ENCODE measurements around the gene EEF2K. TPM values are rescaled to one million over a fixed set of nuclear protein-coding genes. Genes with fewer than 3 reads are reported as not detected.
A peak's percentile ranks its signal among the peaks of the same experiment; 100 is the strongest.

EEF2K gene
- total RNA-seq, 5 donors from 2014 or later (not counting 1 experiment from before 2014, with no cell fraction given), result 15.5 to 21.5 (median 21.0) TPM

DNA sequence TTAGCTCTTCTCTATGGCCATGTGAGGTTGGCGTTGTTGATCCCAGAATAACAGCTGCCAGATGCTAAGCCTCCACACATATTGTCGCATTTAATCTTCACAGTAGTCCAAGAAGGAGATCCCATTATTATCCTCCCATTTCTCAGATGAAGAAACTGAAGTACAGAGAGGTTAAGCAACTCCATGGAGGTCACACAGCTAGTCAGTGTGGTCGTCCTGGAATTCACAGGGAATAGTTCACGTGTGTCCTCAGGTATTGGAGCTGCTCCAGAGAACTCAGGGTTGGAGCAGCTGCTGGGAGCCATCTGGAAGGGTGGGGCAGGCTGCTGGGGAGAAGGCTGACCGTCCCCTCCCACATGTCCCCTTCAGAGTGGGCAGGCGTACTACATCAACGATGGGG lies 24.2 kb upstream of the EEF2K start:
- WGBS (ENCODE audit: insufficient coverage), result 85% methylated on average over 5 of the region's 7 CpGs
- Mint-ChIP-seq H3K4me3 (no peak overlapping the region), H3K36me3 (no peaks in the 10 kb centered on the region), H3K9me3 (no peaks in the 10 kb centered on the region), H3K27ac (no peak overlapping the region), H3K4me1 (peaks cover 0 to under 1% (median 0%) of the 10 kb centered on the region in 3 donors), H3K27me3 (no peaks in the 10 kb centered on the region)
- no peak for DNase-seq
- Histone ChIP-seq H3K4me3 (ENCODE audit: control insufficient read depth in 1 of 2, extremely low read depth in 1 of 2, low read length in 1 of 2) (no peak overlapping the region), H3K36me3 (ENCODE audit: control insufficient read depth in 2 of 2, extremely low read depth in 1 of 2, insufficient read depth in 1 of 2, low read length in 1 of 2) (no peaks in the 10 kb centered on the region), H3K9me3 (no peaks in the 10 kb centered on the region), H3K27ac (ENCODE audit: low read length) (no peak overlapping the region), H3K4me1 (ENCODE audit: control insufficient read depth in 1 of 2, extremely low read depth in 1 of 2, insufficient read depth in 2 of 2, low read length in 2 of 2) (no peaks in the 10 kb centered on the region), H3K27me3 (replicated peaks in 1 of 2; ENCODE audit: control insufficient read depth in 2 of 2, extremely low read depth in 1 of 2, insufficient read depth in 2 of 2, low read length in 1 of 2) (no peaks in the 10 kb centered on the region)
- ATAC-seq (replicated peaks in 1 of 4), result no peak
- POLR2A ChIA-PET, result interaction anchor here in 1 of 2 donors (0.5 kb wide), 1 partner anchor 179 kb away, joined by 5 read pairs; no protein-coding TSS in a partner anchor
- CTCF ChIA-PET, result no interaction called here

DNA sequence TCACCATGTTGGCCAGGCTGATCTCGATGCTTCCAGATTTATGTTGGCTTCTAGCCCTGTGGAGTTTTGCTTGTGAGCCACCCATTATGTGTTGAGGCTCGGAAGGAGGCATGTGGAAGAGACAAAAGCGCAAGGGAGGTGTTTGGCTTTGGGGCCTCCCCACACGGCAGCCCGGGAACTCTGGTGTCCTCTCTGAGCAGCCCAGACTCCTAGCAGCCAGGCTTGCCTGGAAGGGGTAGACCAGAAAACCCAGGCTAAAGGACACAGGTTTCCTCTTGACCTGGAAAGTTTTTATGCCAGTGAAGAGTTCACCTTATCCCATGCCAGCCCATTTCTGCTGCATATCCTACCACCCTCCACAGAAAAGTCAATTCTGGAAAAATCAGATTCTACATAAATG lies 22.7 kb upstream of the EEF2K start:
- peaks cover 0 to 14% of the 10 kb centered on the region in 2 experiments for H3K4me1 ChIP-seq (ENCODE audit: control insufficient read depth in 1 of 2, extremely low read depth in 1 of 2, insufficient read depth in 2 of 2, low read length in 2 of 2)
- POLR2A ChIA-PET, result interaction anchor here in 1 of 2 donors (0.7 kb wide), 1 partner anchor 514 kb away, joined by 6 read pairs; no protein-coding TSS in a partner anchor
- no peaks in the 10 kb centered on the region for H3K36me3 ChIP-seq (ENCODE audit: control insufficient read depth in 2 of 2, extremely low read depth in 1 of 2, insufficient read depth in 1 of 2, low read length in 1 of 2)
- no peaks in the 10 kb centered on the region for H3K9me3 Mint-ChIP-seq
- no peak for DNase-seq
- CTCF ChIA-PET, result no interaction called here
- no peak for ATAC-seq (replicated peaks in 1 of 4)
- no peak overlapping the region for H3K4me3 Mint-ChIP-seq
- H3K27ac ChIP-seq (ENCODE audit: low read length), result no peak overlapping the region
- no peaks in the 10 kb centered on the region for H3K36me3 Mint-ChIP-seq
- 86% methylated on average over 5 of the region's 5 CpGs for WGBS (ENCODE audit: insufficient coverage)
- no peak overlapping the region for H3K4me3 ChIP-seq (ENCODE audit: control insufficient read depth in 1 of 2, extremely low read depth in 1 of 2, low read length in 1 of 2)
- no peak overlapping the region for H3K27ac Mint-ChIP-seq
- no peaks in the 10 kb centered on the region for H3K9me3 ChIP-seq
- H3K27me3 Mint-ChIP-seq, result no peaks in the 10 kb centered on the region
- H3K4me1 Mint-ChIP-seq, result peaks cover 4 to 9% (median 7%) of the 10 kb centered on the region in 3 donors
- no peaks in the 10 kb centered on the region for H3K27me3 ChIP-seq (replicated peaks in 1 of 2; ENCODE audit: control insufficient read depth in 2 of 2, extremely low read depth in 1 of 2, insufficient read depth in 2 of 2, low read length in 1 of 2)

DNA sequence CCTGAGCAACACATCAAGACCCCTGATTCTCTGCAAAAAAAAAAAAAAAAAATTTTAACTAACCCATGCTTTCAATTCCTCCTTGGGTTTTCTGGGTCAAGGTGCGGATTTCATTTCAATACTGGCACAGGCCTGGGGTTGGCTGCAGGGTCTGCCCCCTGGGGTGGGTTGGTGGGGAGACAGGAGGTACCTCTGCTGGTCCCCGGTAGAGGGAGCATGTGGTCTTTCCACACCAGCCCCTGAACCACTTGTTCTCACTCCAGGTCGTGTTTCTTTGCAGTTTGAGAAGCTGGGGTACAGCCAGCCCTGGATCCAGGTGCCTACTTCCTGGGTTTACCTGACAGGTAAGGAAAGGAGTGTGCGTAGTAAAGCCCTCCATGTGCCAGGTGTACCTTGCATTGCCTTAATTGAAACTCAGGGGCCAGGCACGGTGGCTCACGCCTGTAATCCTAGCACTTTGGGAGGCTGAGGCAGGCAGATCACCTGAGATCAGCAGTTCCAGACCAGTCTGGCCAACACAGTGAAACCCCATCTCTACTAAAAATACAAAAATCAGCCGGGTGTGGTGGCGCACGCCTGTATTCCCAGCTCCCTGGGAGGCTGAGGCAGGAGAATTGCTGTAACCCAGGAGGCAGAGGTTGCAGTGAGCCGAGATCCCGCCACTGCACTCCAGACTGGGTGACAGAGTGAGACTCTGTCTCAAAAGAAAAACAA lies 22.0 kb upstream of the EEF2K start:
- Mint-ChIP-seq H3K4me1 (peaks cover 11 to 16% (median 14%) of the 10 kb centered on the region in 3 donors), H3K27ac (peak overlapping the region in 1 of 2 donors; percentile 52), H3K36me3 (no peaks in the 10 kb centered on the region), H3K27me3 (no peaks in the 10 kb centered on the region), H3K9me3 (no peaks in the 10 kb centered on the region), H3K4me3 (no peak overlapping the region)
- CTCF ChIA-PET, result interaction anchor here in 1 of 2 donors (0.6 kb wide), 1 partner anchor 126 kb away, joined by 3 read pairs; no protein-coding TSS in a partner anchor
- no peak overlapping the region for H3K4me3 ChIP-seq (ENCODE audit: control insufficient read depth in 1 of 2, extremely low read depth in 1 of 2, low read length in 1 of 2)
- 96% methylated on average over 5 of the region's 11 CpGs for WGBS (ENCODE audit: insufficient coverage)
- POLR2A ChIA-PET, result interaction anchor here (0.6 to 0.7 kb wide), 2 partner anchors 9 to 515 kb away, joined by 3 to 6 read pairs; no protein-coding TSS in a partner anchor
- no peaks in the 10 kb centered on the region for H3K9me3 ChIP-seq
- no peaks in the 10 kb centered on the region for H3K27me3 ChIP-seq (replicated peaks in 1 of 2; ENCODE audit: control insufficient read depth in 2 of 2, extremely low read depth in 1 of 2, insufficient read depth in 2 of 2, low read length in 1 of 2)
- ATAC-seq (replicated peaks in 1 of 4), result peak in 2 of 4 experiments; percentile 43 to 49
- DNase-seq, result peak in 5 of 35 experiments; percentile 8 to 52 (median 21)
- no peak overlapping the region for H3K27ac ChIP-seq (ENCODE audit: low read length)
- H3K36me3 ChIP-seq (ENCODE audit: control insufficient read depth in 2 of 2, extremely low read depth in 1 of 2, insufficient read depth in 1 of 2, low read length in 1 of 2), result no peaks in the 10 kb centered on the region
- peaks cover 4 to 21% of the 10 kb centered on the region in 2 experiments for H3K4me1 ChIP-seq (ENCODE audit: control insufficient read depth in 1 of 2, extremely low read depth in 1 of 2, insufficient read depth in 2 of 2, low read length in 2 of 2)

DNA sequence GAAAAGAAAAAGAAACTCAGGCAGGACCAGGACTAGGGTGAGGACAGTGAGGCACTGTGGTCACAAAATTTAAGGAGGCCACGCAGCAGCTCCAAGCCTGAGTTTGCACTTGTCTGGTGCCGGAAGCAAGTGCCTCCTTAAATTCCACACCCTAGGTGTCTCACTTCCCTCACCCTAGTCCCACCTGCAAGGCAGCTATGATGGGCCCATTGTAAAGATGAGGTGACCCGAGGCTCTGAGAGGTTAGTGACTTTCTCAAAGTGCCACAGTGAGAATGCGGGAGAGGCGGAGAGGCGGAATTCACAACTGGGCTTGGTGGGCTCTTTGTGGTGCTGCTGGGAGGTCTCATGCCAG lies 21.5 kb upstream of the EEF2K start:
- no peaks in the 10 kb centered on the region for H3K27me3 ChIP-seq (replicated peaks in 1 of 2; ENCODE audit: control insufficient read depth in 2 of 2, extremely low read depth in 1 of 2, insufficient read depth in 2 of 2, low read length in 1 of 2)
- CTCF ChIA-PET, result interaction anchor here in 1 of 2 donors (0.6 kb wide), 1 partner anchor 126 kb away, joined by 3 read pairs; no protein-coding TSS in a partner anchor
- H3K36me3 ChIP-seq (ENCODE audit: control insufficient read depth in 2 of 2, extremely low read depth in 1 of 2, insufficient read depth in 1 of 2, low read length in 1 of 2), result no peaks in the 10 kb centered on the region
- no peak overlapping the region for H3K27ac ChIP-seq (ENCODE audit: low read length)
- 90% methylated on average over 5 of the region's 6 CpGs for WGBS (ENCODE audit: insufficient coverage)
- POLR2A ChIA-PET, result interaction anchor here in 1 of 2 donors (0.6 kb wide), 1 partner anchor 10 kb away, joined by 3 read pairs; no protein-coding TSS in a partner anchor
- H3K4me3 ChIP-seq (ENCODE audit: control insufficient read depth in 1 of 2, extremely low read depth in 1 of 2, low read length in 1 of 2), result no peak overlapping the region
- Mint-ChIP-seq H3K9me3 (no peaks in the 10 kb centered on the region), H3K4me3 (no peak overlapping the region), H3K27me3 (no peaks in the 10 kb centered on the region), H3K27ac (peak overlapping the region in 1 of 2 donors; percentile 52), H3K4me1 (peaks cover 17 to 21% (median 19%) of the 10 kb centered on the region in 3 donors), H3K36me3 (no peaks in the 10 kb centered on the region)
- H3K9me3 ChIP-seq, result no peaks in the 10 kb centered on the region
- peaks cover 9 to 26% of the 10 kb centered on the region in 2 experiments for H3K4me1 ChIP-seq (ENCODE audit: control insufficient read depth in 1 of 2, extremely low read depth in 1 of 2, insufficient read depth in 2 of 2, low read length in 2 of 2)
- ATAC-seq (replicated peaks in 1 of 4) (no peak), DNase-seq (no peak)

DNA sequence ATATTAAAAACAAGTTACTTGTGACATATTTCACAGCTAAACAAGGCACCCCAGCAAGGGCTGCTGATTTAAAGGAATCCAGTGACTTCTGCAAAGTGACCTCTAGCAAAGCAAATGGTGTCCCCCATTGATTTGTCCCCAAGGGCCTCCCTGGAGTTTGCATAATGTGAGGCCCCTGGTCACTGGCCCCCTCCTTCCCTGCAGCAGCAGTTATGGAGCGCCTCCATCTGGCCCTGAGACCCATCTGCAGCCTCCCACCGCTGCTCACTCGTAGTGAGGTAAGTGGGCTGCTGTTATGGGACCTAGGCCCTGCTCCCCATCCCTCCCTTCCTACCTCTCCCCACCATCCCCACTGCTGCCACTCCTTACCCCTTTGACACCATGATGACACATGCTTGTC lies 19.6 kb upstream of the EEF2K start:
- peaks cover 9 to 37% of the 10 kb centered on the region in 2 experiments for H3K4me1 ChIP-seq (ENCODE audit: control insufficient read depth in 1 of 2, extremely low read depth in 1 of 2, insufficient read depth in 2 of 2, low read length in 2 of 2)
- ATAC-seq (replicated peaks in 1 of 4) (no peak), DNase-seq (no peak)
- H3K27me3 Mint-ChIP-seq, result no peaks in the 10 kb centered on the region
- peak overlapping the region; percentile 99 to 100 for H3K27ac Mint-ChIP-seq
- no peaks in the 10 kb centered on the region for H3K36me3 ChIP-seq (ENCODE audit: control insufficient read depth in 2 of 2, extremely low read depth in 1 of 2, insufficient read depth in 1 of 2, low read length in 1 of 2)
- no peaks in the 10 kb centered on the region for H3K9me3 ChIP-seq
- peak overlapping the region; percentile 99 for H3K27ac ChIP-seq (ENCODE audit: low read length)
- ChIA-PET POLR2A (interaction anchor here in 1 of 2 donors (0.5 kb wide), 1 partner anchor 178 kb away, joined by 7 read pairs; no protein-coding TSS in a partner anchor), CTCF (interaction anchor here (0.6 to 1.3 kb wide), 2 partner anchors 88 to 112 kb away, joined by 4 to 7 read pairs; no protein-coding TSS in a partner anchor)
- no peak overlapping the region for H3K4me3 ChIP-seq (ENCODE audit: control insufficient read depth in 1 of 2, extremely low read depth in 1 of 2, low read length in 1 of 2)
- H3K4me3 Mint-ChIP-seq, result no peak overlapping the region
- H3K36me3 Mint-ChIP-seq, result no peaks in the 10 kb centered on the region
- H3K4me1 Mint-ChIP-seq, result peaks cover 22 to 28% (median 23%) of the 10 kb centered on the region in 3 donors
- no peaks in the 10 kb centered on the region for H3K9me3 Mint-ChIP-seq
- WGBS (ENCODE audit: insufficient coverage), result no CpG with 5 or more reads among the region's 3 CpGs
- H3K27me3 ChIP-seq (replicated peaks in 1 of 2; ENCODE audit: control insufficient read depth in 2 of 2, extremely low read depth in 1 of 2, insufficient read depth in 2 of 2, low read length in 1 of 2), result no peaks in the 10 kb centered on the region

DNA sequence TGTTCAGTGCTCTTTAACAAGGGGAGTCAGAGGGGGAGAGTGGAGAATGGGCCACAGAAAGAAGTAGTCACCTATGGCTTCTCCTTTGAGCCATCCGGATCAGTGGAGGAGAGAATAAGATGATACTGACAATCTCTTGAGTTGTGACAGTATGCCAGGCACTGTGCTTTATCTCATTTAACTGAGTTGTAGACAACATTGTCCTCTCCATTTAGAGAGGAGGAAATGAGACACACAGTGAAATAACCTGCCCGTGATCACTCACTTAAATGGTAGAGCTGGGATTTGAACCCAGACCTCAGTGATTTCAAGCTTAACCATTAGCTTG lies 17.8 kb upstream of the EEF2K start:
- no peaks in the 10 kb centered on the region for H3K36me3 Mint-ChIP-seq
- Histone ChIP-seq H3K27me3 (replicated peaks in 1 of 2; ENCODE audit: control insufficient read depth in 2 of 2, extremely low read depth in 1 of 2, insufficient read depth in 2 of 2, low read length in 1 of 2) (no peaks in the 10 kb centered on the region), H3K9me3 (no peaks in the 10 kb centered on the region), H3K27ac (ENCODE audit: low read length) (peak overlapping the region; percentile 99), H3K4me1 (ENCODE audit: control insufficient read depth in 1 of 2, extremely low read depth in 1 of 2, insufficient read depth in 2 of 2, low read length in 2 of 2) (peaks cover 21 to 52% of the 10 kb centered on the region in 2 experiments), H3K4me3 (ENCODE audit: control insufficient read depth in 1 of 2, extremely low read depth in 1 of 2, low read length in 1 of 2) (no peak overlapping the region), H3K36me3 (ENCODE audit: control insufficient read depth in 2 of 2, extremely low read depth in 1 of 2, insufficient read depth in 1 of 2, low read length in 1 of 2) (no peaks in the 10 kb centered on the region)
- ATAC-seq (replicated peaks in 1 of 4) (no peak), DNase-seq (no peak)
- H3K27ac Mint-ChIP-seq, result peak overlapping the region; percentile 99 to 100
- WGBS (ENCODE audit: insufficient coverage), result no CpG with 5 or more reads among the region's 2 CpGs
- no peaks in the 10 kb centered on the region for H3K27me3 Mint-ChIP-seq
- H3K4me3 Mint-ChIP-seq, result peak overlapping the region in 1 of 3 donors; percentile 84
- CTCF ChIA-PET, result interaction anchor here (0.5 to 3.1 kb wide), 27 partner anchors 20 to 1446 kb away, joined by 3 to 33 read pairs (median 4); partner anchors contain the start of genes MOSMO (in 1 of the 2), POLR3E (in 1 of the 2) and UQCRC2 (in 1 of the 2)
- H3K4me1 Mint-ChIP-seq, result peaks cover 36 to 42% (median 36%) of the 10 kb centered on the region in 3 donors
- POLR2A ChIA-PET, result interaction anchor here in 1 of 2 donors (0.9 to 1.3 kb wide), 2 partner anchors 109 to 236 kb away, joined by 3 to 8 read pairs; partner anchors contain the start of gene POLR3E
- H3K9me3 Mint-ChIP-seq, result no peaks in the 10 kb centered on the region
